ENCODE data around the gene RNF10. TPM values are rescaled to one million over a fixed set of nuclear protein-coding genes. Genes with fewer than 3 reads are reported as not detected.

The RNF10 gene
- total and polyA plus RNA-seq, 9 of the 15 experiments (the other 6 are each of a cell fraction or from before 2014, with no cell fraction given) = 43.0 to 139 (median 80.1) TPM

- TF ChIP-seq ZNF449 (CRISPR knock-in tag; IDR thresholded peaks at IDR 0.05) (no peak), SAP30 (IDR thresholded peaks at IDR 0.05; ENCODE audit: borderline replicate concordance, insufficient read depth, low read depth, low read length, poor library complexity, severe bottlenecking) (peak; percentile 76), MAZ (CRISPR knock-in tag; conservative IDR thresholded peaks at IDR 0.05 in 1 of 2, IDR thresholded peaks at IDR 0.05 in 1 of 2) (peak; percentile 48 to 63; a peak in 3 of 4 replicates), ZBTB11 (CRISPR knock-in tag; IDR thresholded peaks at IDR 0.05) (peak in 1 of 3 experiments; percentile 83; a peak in 3 of 6 replicates), BHLHE40 (IDR thresholded peaks at IDR 0.05; ENCODE audit: low read length) (0 out of 2 replicates have a peak, but pooled peaks have one; percentile 16), ZNF24 (IDR thresholded peaks at IDR 0.05) (no peak), ESRRA (IDR thresholded peaks at IDR 0.05; ENCODE audit: borderline replicate concordance, low read depth) (0 out of 2 replicates have a peak, but pooled peaks have one; percentile 38), SUPT5H (IDR thresholded peaks at IDR 0.05) (peak; percentile 94), CTBP1 (IDR thresholded peaks at IDR 0.05; ENCODE audit: borderline replicate concordance) (peak; percentile 38; the same call in 1 of the 2 replicates), ZNF184 (CRISPR knock-in tag; IDR thresholded peaks at IDR 0.05) (no peak), ZBTB7A (IDR thresholded peaks at IDR 0.05; ENCODE audit: borderline replicate concordance, control insufficient read depth, low read depth, low read length) (0 out of 2 replicates have a peak, but pooled peaks have one; percentile 17), MYNN (IDR thresholded peaks at IDR 0.05) (peak; percentile 75; the same call in 1 of the 2 replicates), MYNN (CRISPR knock-in tag; IDR thresholded peaks at IDR 0.05) (no peak), TAF1 (IDR thresholded peaks at IDR 0.05; ENCODE audit: control insufficient read depth, extremely low read depth, insufficient read depth, low read length, severe bottlenecking) (peak; percentile 79), UBTF (IDR thresholded peaks at IDR 0.05; ENCODE audit: borderline replicate concordance in 1 of 2, low read depth in 2 of 2, low read length in 2 of 2) (peak in 1 of 2 experiments; percentile 70; a peak in 1 of 4 replicates)
These were observed 46.9 kb downstream of the RNF10 start, which contains the start of gene POP5 (continued) for GRCh38 chr12:120580787-120581723.

All from K562 (cell line).